Mesenchymal stem cell (in vitro differentiated cells and primary cell): ENCODE results near the gene SAXO1.

Source experiments
- DNase-seq: peaks from one replicate; pipeline ENCODE4 v3.0.0-alpha.2; 2013
- H2AFZ ChIP-seq: one replicate; pipeline ENCODE4 v1.6.1; 2013; ENCODE audit warnings: low read depth, mild to moderate bottlenecking, control low read depth, inconsistent platforms, low read length, moderate library complexity
- H2AK5ac ChIP-seq: 2 replicates; pipeline ENCODE4 v1.6.1; 2013; ENCODE audit warnings: low read length, moderate library complexity, mild to moderate bottlenecking, inconsistent platforms; ENCODE audit not compliant: severe bottlenecking
- H2BK120ac ChIP-seq: one replicate; pipeline ENCODE4 v1.6.1; 2013; ENCODE audit warnings: low read depth, mild to moderate bottlenecking, inconsistent platforms, low read length, moderate library complexity
- H2BK12ac ChIP-seq, 2 experiments: one replicate each; pipeline ENCODE4 v1.6.1; 2013; ENCODE audit warnings: inconsistent platforms in 2 of 2, low read length in 2 of 2, mild to moderate bottlenecking in 2 of 2, moderate library complexity in 2 of 2, control low read depth in 1 of 2
- H2BK15ac ChIP-seq: one replicate; pipeline ENCODE4 v1.6.1; 2013; ENCODE audit warnings: mild to moderate bottlenecking, low read depth, inconsistent platforms; ENCODE audit not compliant: poor library complexity, severe bottlenecking
- H2BK5ac ChIP-seq: 2 replicates; pipeline ENCODE4 v1.6.1; 2013; ENCODE audit warnings: low read depth, mild to moderate bottlenecking, low read length, control low read depth, inconsistent platforms; ENCODE audit not compliant: poor library complexity, severe bottlenecking
- H3K14ac ChIP-seq, 2 experiments: one replicate each; pipeline ENCODE4 v1.6.1; 2013; ENCODE audit warnings: inconsistent platforms in 2 of 2, low read length in 2 of 2, control low read depth in 1 of 2, mild to moderate bottlenecking in 1 of 2, moderate library complexity in 1 of 2
- H3K18ac ChIP-seq, 2 experiments: one replicate each; pipeline ENCODE4 v1.6.1; 2013; ENCODE audit warnings: inconsistent platforms in 2 of 2, low read length in 2 of 2, control low read depth in 1 of 2, low read depth in 1 of 2, mild to moderate bottlenecking in 1 of 2
- H3K23ac ChIP-seq, 2 experiments: one replicate each; pipeline ENCODE4 v1.6.1; 2013; ENCODE audit warnings: inconsistent platforms in 2 of 2, low read length in 2 of 2, mild to moderate bottlenecking in 2 of 2, moderate library complexity in 2 of 2, control low read depth in 1 of 2
- H3K27ac ChIP-seq: 2 replicates; pipeline ENCODE4 v1.5.1; 2013; ENCODE audit warnings: mild to moderate bottlenecking, moderate library complexity, low read length, control low read depth, inconsistent platforms; ENCODE audit not compliant: poor library complexity, severe bottlenecking
- H3K27me3 ChIP-seq, 2 experiments: 2 replicates each; pipeline versions ENCODE4 v1.6.1 to v1.7.0; 2013; ENCODE audit warnings: low read length in 2 of 2, mild to moderate bottlenecking in 2 of 2, moderate library complexity in 2 of 2, control low read depth in 1 of 2, inconsistent platforms in 1 of 2; ENCODE audit not compliant: control insufficient read depth in 1 of 2, insufficient read depth in 1 of 2
- H3K36me3 ChIP-seq, 2 experiments: 2 replicates each; pipeline versions ENCODE4 v1.6.1 to v1.7.0; 2013; ENCODE audit warnings: low read length in 2 of 2, control low read depth in 1 of 2, inconsistent platforms in 1 of 2, low read depth in 1 of 2, mild to moderate bottlenecking in 1 of 2; ENCODE audit not compliant: insufficient read depth in 2 of 2, control insufficient read depth in 1 of 2
- H3K4ac ChIP-seq, 2 experiments: one replicate each; pipeline ENCODE4 v1.6.1; 2013; ENCODE audit warnings: inconsistent platforms in 2 of 2, low read length in 2 of 2, mild to moderate bottlenecking in 2 of 2, moderate library complexity in 2 of 2, control low read depth in 1 of 2, low read depth in 1 of 2
- H3K4me1 ChIP-seq: 2 replicates; pipeline ENCODE4 v1.6.1; 2013; ENCODE audit warnings: low read depth, low read length, control low read depth; ENCODE audit not compliant: control insufficient read depth, insufficient read depth
- H3K4me2 ChIP-seq: 2 replicates; pipeline ENCODE4 v1.6.1; 2013; ENCODE audit warnings: low read length, mild to moderate bottlenecking, inconsistent platforms; ENCODE audit not compliant: poor library complexity, severe bottlenecking
- H3K4me3 ChIP-seq, 2 experiments: 2 replicates each; pipeline versions ENCODE4 v1.5.1 to v1.7.0; 2013; ENCODE audit warnings: low read length in 2 of 2, mild to moderate bottlenecking in 2 of 2, control low read depth in 1 of 2, low read depth in 1 of 2; ENCODE audit not compliant: insufficient read depth in 1 of 2
- H3K79me1 ChIP-seq: replicated peaks from 2 replicates; pipeline ENCODE4 v1.6.1; 2013; ENCODE audit warnings: mild to moderate bottlenecking, control low read depth, low read length, inconsistent platforms; ENCODE audit not compliant: poor library complexity, severe bottlenecking
- H3K9ac ChIP-seq: 2 replicates; pipeline ENCODE4 v1.7.0; 2013; ENCODE audit warnings: mild to moderate bottlenecking, low read length, moderate library complexity
- H3K9me3 ChIP-seq: 2 replicates; pipeline ENCODE4 v1.7.0; 2013; ENCODE audit warnings: mild to moderate bottlenecking, low read length; ENCODE audit not compliant: control insufficient read depth
- H4K8ac ChIP-seq: one replicate; pipeline ENCODE4 v1.6.1; 2013; ENCODE audit warnings: inconsistent platforms, mild to moderate bottlenecking, low read length, moderate library complexity
- H4K91ac ChIP-seq: one replicate; pipeline ENCODE4 v1.6.1; 2013; ENCODE audit warnings: mild to moderate bottlenecking, low read length, inconsistent platforms
- WGBS: methylation state at CpG from one replicate; pipeline ENCODE4 v1.1.7; 2013; ENCODE audit warnings: mixed read lengths; 5-methylcytosine and 5-hydroxymethylcytosine counted together

Gene SAXO1

GRCh38 chr9:18893046-18893445 is 140.0 kb downstream of the SAXO1 start:
- H3K23ac ChIP-seq, result no peak overlapping the region
- H2BK12ac ChIP-seq, result no peak overlapping the region
- no peak overlapping the region for H2BK15ac ChIP-seq
- no peak overlapping the region for H3K4me3 ChIP-seq
- H3K14ac ChIP-seq, result no peak overlapping the region
- no peak for DNase-seq
- H2BK120ac ChIP-seq, result no peak overlapping the region
- H3K36me3 ChIP-seq, result peaks cover 21 to 99% of the 10 kb centered on the region in 2 experiments
- H3K27ac ChIP-seq, result no peak overlapping the region
- H3K9me3 ChIP-seq, result peaks cover 53% of the 10 kb centered on the region
- H3K79me1 ChIP-seq, result no peaks in the 10 kb centered on the region
- H3K9ac ChIP-seq, result no peak overlapping the region
- peaks cover 8% of the 10 kb centered on the region for H3K4me1 ChIP-seq
- H3K4ac ChIP-seq, result no peak overlapping the region
- H2AFZ ChIP-seq, result no peak overlapping the region
- no peak overlapping the region for H2BK5ac ChIP-seq
- no peak overlapping the region for H3K18ac ChIP-seq
- H3K4me2 ChIP-seq, result no peak overlapping the region
- no peak overlapping the region for H4K91ac ChIP-seq
- H2AK5ac ChIP-seq, result no peak overlapping the region
- H3K27me3 ChIP-seq, result no peaks in the 10 kb centered on the region
- no peak overlapping the region for H4K8ac ChIP-seq
- WGBS, result 69% methylated on average over 4 of the region's 4 CpGs

DNA sequence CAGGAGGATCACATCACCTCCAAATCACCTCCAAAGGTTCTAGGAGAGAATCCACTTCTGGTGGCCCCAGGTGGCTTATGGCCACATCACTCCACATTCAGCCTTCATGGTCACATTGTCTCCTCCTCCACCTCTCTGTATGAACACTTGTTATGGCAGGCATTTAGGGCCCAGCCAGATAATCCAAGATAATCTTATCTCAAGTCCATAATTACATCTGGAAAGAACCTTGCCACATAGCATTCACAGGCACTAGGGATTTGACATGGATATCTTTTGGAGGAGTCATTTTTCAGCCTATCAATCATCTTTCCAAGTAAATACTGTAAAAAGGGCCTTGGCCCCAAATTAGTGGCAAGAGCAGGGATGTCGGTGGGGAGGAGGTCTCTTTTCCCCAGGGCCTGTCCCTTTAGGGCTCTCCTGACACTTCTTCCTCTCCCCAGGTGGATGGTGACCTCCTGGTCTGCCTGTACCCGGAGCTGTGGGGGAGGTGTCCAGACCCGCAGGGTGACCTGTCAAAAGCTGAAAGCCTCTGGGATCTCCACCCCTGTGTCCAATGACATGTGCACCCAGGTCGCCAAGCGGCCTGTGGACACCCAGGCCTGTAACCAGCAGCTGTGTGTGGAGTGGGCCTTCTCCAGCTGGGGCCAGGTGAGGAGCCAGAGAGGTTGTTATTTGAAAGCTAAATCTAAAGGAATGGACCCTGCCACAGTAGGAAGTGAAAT is 140.9 kb downstream of the SAXO1 start:
- H3K23ac ChIP-seq, result no peak overlapping the region
- H3K14ac ChIP-seq, result no peak overlapping the region
- no peak overlapping the region for H4K8ac ChIP-seq
- H2BK120ac ChIP-seq, result no peak overlapping the region
- no peak overlapping the region for H3K18ac ChIP-seq
- no peak overlapping the region for H2AK5ac ChIP-seq
- H3K4me3 ChIP-seq, result no peak overlapping the region
- H3K9ac ChIP-seq, result no peak overlapping the region
- H2BK5ac ChIP-seq, result no peak overlapping the region
- H3K27ac ChIP-seq, result no peak overlapping the region
- H2BK12ac ChIP-seq, result no peak overlapping the region
- 85% methylated on average over 5 of the region's 5 CpGs for WGBS
- peaks cover 18 to 99% of the 10 kb centered on the region in 2 experiments for H3K36me3 ChIP-seq
- no peak overlapping the region for H2BK15ac ChIP-seq
- H3K27me3 ChIP-seq, result no peaks in the 10 kb centered on the region
- no peaks in the 10 kb centered on the region for H3K79me1 ChIP-seq
- H3K4me1 ChIP-seq, result peaks cover 8% of the 10 kb centered on the region
- H3K9me3 ChIP-seq, result peaks cover 44% of the 10 kb centered on the region
- DNase-seq, result no peak
- no peak overlapping the region for H3K4ac ChIP-seq
- no peak overlapping the region for H3K4me2 ChIP-seq
- no peak overlapping the region for H4K91ac ChIP-seq
- no peak overlapping the region for H2AFZ ChIP-seq

DNA sequence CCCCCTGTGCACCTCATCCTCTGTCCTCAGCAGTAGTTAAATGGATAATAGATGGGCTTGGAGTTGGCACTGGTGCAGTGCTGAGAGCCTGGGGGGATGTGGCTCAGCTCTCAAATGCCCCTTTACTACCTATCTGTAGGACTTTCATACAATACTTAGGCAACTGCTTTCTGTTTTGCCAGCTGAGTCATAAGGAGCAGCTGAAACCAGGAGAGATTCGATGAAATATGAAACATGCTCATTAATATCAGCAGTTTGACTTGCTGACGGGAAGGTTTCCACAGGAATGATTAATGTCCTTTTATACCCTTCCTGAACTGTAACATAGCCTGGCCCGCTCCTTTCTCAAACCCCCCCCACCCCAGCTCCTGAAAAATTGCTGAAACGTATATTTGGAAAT is 142.6 kb downstream of the SAXO1 start:
- peaks cover 8% of the 10 kb centered on the region for H3K4me1 ChIP-seq
- H2BK5ac ChIP-seq, result no peak overlapping the region
- H2AK5ac ChIP-seq, result no peak overlapping the region
- no peak overlapping the region for H2AFZ ChIP-seq
- WGBS, result 89% methylated on average over 3 of the region's 4 CpGs
- H3K79me1 ChIP-seq, result no peaks in the 10 kb centered on the region
- H3K4me3 ChIP-seq, result no peak overlapping the region
- no peak overlapping the region for H3K4ac ChIP-seq
- no peak overlapping the region for H3K9ac ChIP-seq
- no peak overlapping the region for H4K8ac ChIP-seq
- no peak overlapping the region for H3K14ac ChIP-seq
- H3K4me2 ChIP-seq, result no peak overlapping the region
- H3K9me3 ChIP-seq, result peaks cover 27% of the 10 kb centered on the region
- no peak for DNase-seq
- H4K91ac ChIP-seq, result no peak overlapping the region
- no peak overlapping the region for H2BK15ac ChIP-seq
- H2BK12ac ChIP-seq, result no peak overlapping the region
- no peak overlapping the region for H3K23ac ChIP-seq
- H3K18ac ChIP-seq, result no peak overlapping the region
- H3K27me3 ChIP-seq, result no peaks in the 10 kb centered on the region
- H3K36me3 ChIP-seq, result peaks cover 9 to 98% of the 10 kb centered on the region in 2 experiments
- H2BK120ac ChIP-seq, result no peak overlapping the region
- H3K27ac ChIP-seq, result no peak overlapping the region

DNA sequence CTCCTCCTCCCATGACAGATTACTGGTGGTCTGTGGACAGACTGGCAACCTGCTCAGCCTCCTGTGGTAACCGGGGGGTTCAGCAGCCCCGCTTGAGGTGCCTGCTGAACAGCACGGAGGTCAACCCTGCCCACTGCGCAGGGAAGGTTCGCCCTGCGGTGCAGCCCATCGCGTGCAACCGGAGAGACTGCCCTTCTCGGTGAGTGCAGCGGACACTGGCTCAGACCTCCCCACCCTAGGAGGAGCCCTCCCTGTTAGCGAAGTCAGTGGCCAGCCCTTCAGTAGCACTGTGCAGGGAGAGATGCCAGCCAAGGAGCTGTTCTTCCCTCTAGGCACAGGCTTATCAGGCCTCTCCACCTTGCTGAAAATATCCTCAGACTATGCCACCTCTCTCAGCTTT is 143.5 kb downstream of the SAXO1 start:
- Histone ChIP-seq H4K8ac (no peak overlapping the region), H2BK120ac (no peak overlapping the region), H2AFZ (no peak overlapping the region), H2BK12ac (no peak overlapping the region), H3K4ac (no peak overlapping the region), H4K91ac (no peak overlapping the region), H3K4me2 (no peak overlapping the region), H2BK15ac (no peak overlapping the region), H3K79me1 (no peaks in the 10 kb centered on the region), H3K14ac (no peak overlapping the region), H2AK5ac (peak overlapping the region; percentile 20), H3K4me3 (no peak overlapping the region), H3K23ac (no peak overlapping the region), H3K9ac (no peak overlapping the region), H3K9me3 (peaks cover 19% of the 10 kb centered on the region), H3K4me1 (peaks cover 8% of the 10 kb centered on the region), H3K18ac (no peak overlapping the region), H3K27ac (no peak overlapping the region), H2BK5ac (no peak overlapping the region), H3K36me3 (peaks cover 9 to 94% of the 10 kb centered on the region in 2 experiments), H3K27me3 (no peaks in the 10 kb centered on the region)
- 92% methylated on average over 12 of the region's 12 CpGs for WGBS
- no peak for DNase-seq
